Spleen (tissue), 7 donors: ENCODE measurements around the gene TMEM117.
A peak's percentile ranks its signal among the peaks of the same experiment; 100 is the strongest.

Experiments used
- CTCF ChIP-seq, 11 experiments: fragments of 200-600 bp in 7 of 11; fragments of 450-650 bp in 4 of 11; sonication (generic) in 4 of 11; IDR thresholded peaks in 8 of 11; conservative IDR thresholded peaks in 3 of 11; 1 replicate in 7 of 11; 2 replicates in 4 of 11; pipeline versions ENCODE4 v1.4.0 to v1.8.0; 2016 to 2021; ENCODE audit warnings: antibody characterized with exemption in 11 of 11, inconsistent platforms in 4 of 11, mild to moderate bottlenecking in 1 of 11
- POLR2A ChIP-seq, 3 donors: fragments of 450-650 bp; IDR thresholded peaks; one replicate each; pipeline ENCODE4 v1.5.1; 2017; ENCODE audit warnings: antibody characterized with exemption in 3 of 3, mild to moderate bottlenecking in 1 of 3
- donor health status: DM: no; HTN: no; CAD: no; lungs with moderate emphysema.
- donor health status: DM: no; HTN: no; CAD: no.
- donor health status: DM: no; HTN: no; CAD: no.

- TF ChIP-seq POLR2A (IDR thresholded peaks at IDR 0.05) (no peak), CTCF (IDR thresholded peaks at IDR 0.05 in 8 of 11, conservative IDR thresholded peaks at IDR 0.05 in 3 of 11) (peak in 7 of 11 experiments; percentile 24 to 48 (median 34))
Observed at GRCh38 chr12:44015333-44015941, 179.6 kb downstream of the TMEM117 start.
